Smooth muscle cell (in vitro differentiated cells): Measurements from ENCODE around the gene RHOV. TPM values are rescaled to one million over a fixed set of nuclear protein-coding genes. Genes with fewer than 3 reads are reported as not detected.

Experiments used
- DNase-seq: peaks from one replicate; lab custom pipeline; 2025; ENCODE audit not compliant: unreplicated experiment; lab: John Stamatoyannopoulos, UW
- H2AFZ ChIP-seq: fragments of 200-600 bp; sonication (generic); 2 replicates; pipeline ENCODE4 v1.6.0; 2016; ENCODE audit warnings: antibody characterized with exemption, low read depth, mild to moderate bottlenecking
- H3F3A ChIP-seq: fragments of 200-600 bp; sonication (generic); 2 replicates; pipeline ENCODE4 v1.6.0; 2017; ENCODE audit warnings: antibody characterized with exemption, low read depth
- H3K27ac ChIP-seq: fragments of 200-600 bp; sonication (generic); 2 replicates; pipeline ENCODE4 v1.5.1; 2016; ENCODE audit warnings: low read depth, mild to moderate bottlenecking
- H3K27me3 ChIP-seq: fragments of 200-600 bp; sonication (generic); 2 replicates; pipeline ENCODE4 v1.6.1; 2016; ENCODE audit warnings: low read depth, mild to moderate bottlenecking
- H3K36me3 ChIP-seq: fragments of 200-600 bp; sonication (generic); 2 replicates; pipeline ENCODE4 v1.5.1; 2016; ENCODE audit warnings: low read depth
- H3K4me1 ChIP-seq: fragments of 200-600 bp; sonication (generic); 2 replicates; pipeline ENCODE4 v1.5.1; 2016; ENCODE audit warnings: low read depth
- H3K4me2 ChIP-seq: fragments of 200-600 bp; sonication (generic); 2 replicates; pipeline ENCODE4 v1.6.0; 2016; ENCODE audit warnings: mild to moderate bottlenecking
- H3K4me3 ChIP-seq: fragments of 200-600 bp; sonication (generic); 2 replicates; pipeline ENCODE4 v1.5.1; 2016; ENCODE audit warnings: mild to moderate bottlenecking
- H3K79me2 ChIP-seq: fragments of 200-600 bp; sonication (generic); 2 replicates; pipeline ENCODE4 v1.6.0; 2016; ENCODE audit warnings: low read depth, mild to moderate bottlenecking
- H3K9ac ChIP-seq: fragments of 200-600 bp; sonication (generic); 2 replicates; pipeline ENCODE4 v1.6.0; 2016; ENCODE audit warnings: low read depth
- H3K9me3 ChIP-seq: fragments of 200-600 bp; sonication (generic); replicated peaks from 2 replicates; pipeline ENCODE4 v1.5.1; 2016; ENCODE audit warnings: low read depth
- H4K20me1 ChIP-seq: fragments of 200-600 bp; sonication (generic); 2 replicates; pipeline ENCODE4 v1.6.0; 2016; ENCODE audit warnings: low read depth
- WGBS: methylation state at CpG from one replicate; pipeline ENCODE4 v1.1.7; 2016; ENCODE audit warnings: low lambda C conversion rate; 5-methylcytosine and 5-hydroxymethylcytosine counted together
- polyA plus RNA-seq: library from polyadenylated mRNA; unstranded; fragments of >200 nt; fragmentation: Nextera tagmentation; extraction: Ambion mirVana; gene quantifications from 2 replicates; pipeline ENCODE4 v1.2.1, GENCODE V29; 2016
- total RNA-seq: library from RNA; depleted of rRNA; stranded (reverse); fragments of >200 nt; gene quantifications from 2 replicates; pipeline ENCODE4 v1.2.3, GENCODE V29; 2014
- TF ChIP-seq, protein P1 (sequence below): fragments of 200-600 bp; sonication (generic); IDR thresholded peaks from 2 replicates; pipeline ENCODE4 v1.5.1; 2017; ENCODE audit warnings: borderline replicate concordance, mild to moderate bottlenecking, antibody characterized with exemption; ENCODE audit not compliant: insufficient read depth, poor library complexity, severe bottlenecking

RHOV gene
- total and polyA plus RNA-seq, 2 experiments from 2014 or later: 3.0 to 3.3 TPM

DNA sequence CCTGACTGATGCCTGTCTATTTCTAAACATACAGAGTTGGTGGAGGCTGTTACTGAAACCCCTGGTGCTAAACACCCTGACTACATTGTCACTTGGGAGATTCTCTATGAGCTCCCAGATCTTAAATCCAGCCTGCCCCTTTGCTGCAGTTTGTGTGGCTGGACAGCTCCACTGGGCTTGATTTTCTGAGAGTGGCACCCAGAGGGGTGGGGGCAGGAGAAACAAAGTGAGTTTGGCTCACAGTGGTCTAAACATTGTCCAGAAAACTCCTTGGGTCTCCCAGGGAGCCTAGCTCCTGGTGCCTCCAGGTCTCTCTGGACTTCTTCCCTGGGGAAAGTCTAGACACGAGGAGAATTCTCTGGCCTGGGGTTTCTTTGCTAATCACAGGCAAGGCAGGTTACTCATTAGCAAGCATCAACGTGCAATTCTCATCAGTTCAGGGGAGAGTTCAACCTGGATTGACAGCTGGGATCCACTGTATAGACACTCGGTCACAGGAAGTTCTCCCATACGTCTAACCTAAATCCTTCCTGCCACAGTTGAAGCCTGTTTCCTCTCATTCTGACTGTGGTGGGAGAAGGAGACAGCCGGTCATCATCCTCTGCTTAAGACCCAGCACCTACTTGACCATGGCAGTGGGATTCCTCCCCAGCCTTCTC lies 48.0 kb upstream of the RHOV start:
- Histone ChIP-seq H3K9ac (no peak overlapping the region), H4K20me1 (no peaks in the 10 kb centered on the region), H3K36me3 (no peaks in the 10 kb centered on the region), H3K27ac (no peak overlapping the region), H3K79me2 (no peaks in the 10 kb centered on the region), H3K4me2 (no peak overlapping the region), H2AFZ (no peak overlapping the region), H3K4me3 (no peak overlapping the region), H3K9me3 (no peaks in the 10 kb centered on the region), H3K27me3 (peaks cover 52% of the 10 kb centered on the region), H3K4me1 (peaks cover 13% of the 10 kb centered on the region), H3F3A (no peaks in the 10 kb centered on the region)
- TF ChIP-seq, protein P1, sequence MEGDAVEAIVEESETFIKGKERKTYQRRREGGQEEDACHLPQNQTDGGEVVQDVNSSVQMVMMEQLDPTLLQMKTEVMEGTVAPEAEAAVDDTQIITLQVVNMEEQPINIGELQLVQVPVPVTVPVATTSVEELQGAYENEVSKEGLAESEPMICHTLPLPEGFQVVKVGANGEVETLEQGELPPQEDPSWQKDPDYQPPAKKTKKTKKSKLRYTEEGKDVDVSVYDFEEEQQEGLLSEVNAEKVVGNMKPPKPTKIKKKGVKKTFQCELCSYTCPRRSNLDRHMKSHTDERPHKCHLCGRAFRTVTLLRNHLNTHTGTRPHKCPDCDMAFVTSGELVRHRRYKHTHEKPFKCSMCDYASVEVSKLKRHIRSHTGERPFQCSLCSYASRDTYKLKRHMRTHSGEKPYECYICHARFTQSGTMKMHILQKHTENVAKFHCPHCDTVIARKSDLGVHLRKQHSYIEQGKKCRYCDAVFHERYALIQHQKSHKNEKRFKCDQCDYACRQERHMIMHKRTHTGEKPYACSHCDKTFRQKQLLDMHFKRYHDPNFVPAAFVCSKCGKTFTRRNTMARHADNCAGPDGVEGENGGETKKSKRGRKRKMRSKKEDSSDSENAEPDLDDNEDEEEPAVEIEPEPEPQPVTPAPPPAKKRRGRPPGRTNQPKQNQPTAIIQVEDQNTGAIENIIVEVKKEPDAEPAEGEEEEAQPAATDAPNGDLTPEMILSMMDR: no peak
- WGBS: 71% methylated on average over 5 of the region's 5 CpGs
- DNase-seq: no peak

DNA sequence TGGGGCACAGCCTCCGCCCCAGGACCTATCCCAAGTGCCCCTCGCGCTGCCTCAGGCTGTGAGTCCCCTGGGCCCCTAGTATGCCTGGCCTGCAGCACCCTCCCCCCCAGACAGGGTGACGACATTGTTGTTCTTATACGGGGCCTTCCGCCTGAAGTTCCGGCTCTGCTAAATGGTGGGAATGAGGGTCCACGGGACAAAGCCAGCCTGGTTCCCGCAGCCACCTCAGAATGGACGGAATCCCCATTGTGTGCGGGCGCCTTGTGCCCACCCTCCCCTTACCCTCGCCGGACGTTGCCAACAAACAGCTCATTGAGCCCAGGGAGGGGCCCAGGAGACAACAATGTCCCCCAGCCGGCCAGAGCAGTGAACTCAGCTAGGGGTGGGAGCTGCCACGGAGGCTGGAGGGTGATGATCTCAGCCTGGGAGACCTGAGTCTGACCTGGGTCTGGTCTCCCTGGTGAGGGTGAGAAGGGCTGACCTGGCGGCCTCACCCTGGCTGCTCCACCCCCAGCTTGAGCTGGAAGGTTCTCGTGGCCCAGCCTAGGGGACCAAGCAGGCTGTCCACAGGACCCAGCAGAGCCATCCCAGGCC lies 44.9 kb upstream of the RHOV start:
- TF ChIP-seq, protein P1: no peak
- no peak overlapping the region for H3K27ac ChIP-seq
- H3K79me2 ChIP-seq: no peaks in the 10 kb centered on the region
- WGBS: 81% methylated on average over 19 of the region's 19 CpGs
- H3K36me3 ChIP-seq: no peaks in the 10 kb centered on the region
- H3F3A ChIP-seq: no peaks in the 10 kb centered on the region
- H3K9ac ChIP-seq: no peak overlapping the region
- H3K27me3 ChIP-seq: peaks cover 20% of the 10 kb centered on the region
- no peak overlapping the region for H3K4me3 ChIP-seq
- no peak overlapping the region for H3K4me2 ChIP-seq
- H3K4me1 ChIP-seq: no peaks in the 10 kb centered on the region
- H2AFZ ChIP-seq: no peak overlapping the region
- H4K20me1 ChIP-seq: no peaks in the 10 kb centered on the region
- DNase-seq: no peak
- no peaks in the 10 kb centered on the region for H3K9me3 ChIP-seq

DNA sequence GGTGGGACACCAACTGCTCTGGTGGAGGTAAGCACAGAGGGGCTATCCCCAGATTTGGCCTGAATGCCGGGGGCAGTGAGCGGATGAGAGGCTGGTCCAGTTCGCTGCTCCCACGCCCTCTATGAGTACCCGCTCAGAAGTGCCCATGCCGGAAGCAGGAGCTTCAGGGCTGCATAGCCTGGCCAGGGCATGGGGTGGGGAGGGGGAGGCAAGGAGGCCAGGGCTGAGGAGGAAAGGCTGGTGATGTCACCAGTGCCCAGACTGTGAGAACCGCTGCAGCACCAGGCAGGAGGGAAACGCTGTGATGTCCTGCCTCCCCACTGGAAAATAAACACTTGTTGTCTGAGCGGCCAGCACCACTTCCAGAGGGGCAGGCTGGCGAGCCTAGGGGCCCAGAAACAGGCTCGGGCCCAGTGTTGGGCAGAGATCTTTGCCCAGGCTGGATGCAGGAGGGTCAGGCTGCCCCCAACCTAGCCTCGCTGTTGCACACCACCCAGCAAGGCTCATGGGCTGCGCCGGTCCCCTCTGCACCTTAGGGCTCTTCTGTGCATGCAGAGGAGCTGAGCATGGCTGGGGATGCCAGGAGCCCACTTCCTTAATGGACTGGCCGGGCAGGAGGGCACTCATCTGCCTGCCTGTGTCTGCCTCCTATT lies 44.2 kb upstream of the RHOV start:
- Histone ChIP-seq H3K27ac (no peak overlapping the region), H3K36me3 (no peaks in the 10 kb centered on the region), H4K20me1 (no peaks in the 10 kb centered on the region), H3K9ac (no peak overlapping the region), H3K9me3 (no peaks in the 10 kb centered on the region), H3F3A (no peaks in the 10 kb centered on the region), H3K4me1 (no peaks in the 10 kb centered on the region), H2AFZ (no peak overlapping the region), H3K79me2 (no peaks in the 10 kb centered on the region), H3K4me3 (no peak overlapping the region), H3K27me3 (peaks cover 14% of the 10 kb centered on the region), H3K4me2 (no peak overlapping the region)
- DNase-seq: no peak
- WGBS: 82% methylated on average over 15 of the region's 15 CpGs
- TF ChIP-seq, protein P1: no peak

DNA sequence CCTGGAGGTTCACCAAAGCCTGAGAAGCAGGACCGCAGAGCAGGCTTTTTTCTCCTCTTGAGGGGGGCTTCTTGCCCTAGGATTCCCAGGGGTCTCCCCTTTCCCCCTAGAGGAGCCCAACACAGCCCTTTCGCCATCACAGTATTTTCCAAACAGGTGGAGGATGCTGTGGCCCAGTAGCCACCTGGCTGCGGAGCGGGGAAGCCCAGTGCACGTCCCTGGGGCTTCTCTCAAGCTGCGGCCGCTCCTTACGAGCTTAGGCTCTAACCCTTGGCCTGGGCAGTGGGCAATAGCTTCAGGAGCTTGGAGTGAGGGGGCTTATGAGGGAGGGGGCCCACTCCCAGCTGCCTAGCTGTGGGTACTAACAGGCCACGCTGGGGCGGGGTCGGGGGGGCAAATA lies 43.6 kb upstream of the RHOV start:
- TF ChIP-seq, protein P1: no peak
- H3K27ac ChIP-seq: no peak overlapping the region
- H2AFZ ChIP-seq: no peak overlapping the region
- no peaks in the 10 kb centered on the region for H3K79me2 ChIP-seq
- no peak overlapping the region for H3K4me2 ChIP-seq
- no peak overlapping the region for H3K9ac ChIP-seq
- H3K4me1 ChIP-seq: no peaks in the 10 kb centered on the region
- H3K27me3 ChIP-seq: peaks cover 9% of the 10 kb centered on the region
- H3K36me3 ChIP-seq: no peaks in the 10 kb centered on the region
- 74% methylated on average over 11 of the region's 11 CpGs for WGBS
- H3K4me3 ChIP-seq: no peak overlapping the region
- no peaks in the 10 kb centered on the region for H3F3A ChIP-seq
- H4K20me1 ChIP-seq: no peaks in the 10 kb centered on the region
- DNase-seq: no peak
- H3K9me3 ChIP-seq: no peaks in the 10 kb centered on the region
